Measurements from ENCODE around the gene TXNDC16.
A peak's percentile ranks its signal among the peaks of the same experiment; 100 is the strongest.

The TXNDC16 gene

GRCh38 chr14:52563120-52563519 is 10.8 kb upstream of the TXNDC16 start:
- no peak overlapping the region for H2AFZ ChIP-seq (ENCODE audit: low read length)
- DNase-seq = no peak
- TF ChIP-seq EZH2phosphoT487 (IDR thresholded peaks at IDR 0.05; ENCODE audit: low read length) (no peak), CTCF (IDR thresholded peaks at IDR 0.05; ENCODE audit: low read length) (no peak), EZH2 (optimal IDR thresholded peaks at IDR 0.05; ENCODE audit: low read depth, low read length) (no peak)

GRCh38 chr14:52558688-52559087 is 6.4 kb upstream of the TXNDC16 start:
- Histone ChIP-seq H3K36me3 (replicated peaks; ENCODE audit: insufficient read depth, low read length) (no peaks in the 10 kb centered on the region), H3F3A (ENCODE audit: insufficient read depth, low read length) (no peaks in the 10 kb centered on the region), H3K4me2 (ENCODE audit: low read depth, low read length) (no peak overlapping the region), H3K4me1 (ENCODE audit: low read length) (0 out of 2 replicates have a peak, but pooled peaks cover 3% of the 10 kb centered on the region), H3K9me2 (replicated peaks; ENCODE audit: insufficient read depth, low read length) (no peaks in the 10 kb centered on the region), H4K20me1 (ENCODE audit: insufficient read depth, low read length) (no peaks in the 10 kb centered on the region), H3K4me3 (ENCODE audit: low read length) (no peak overlapping the region), H3K27ac (ENCODE audit: low read length) (no peak overlapping the region), H2AFZ (ENCODE audit: low read length) (no peak overlapping the region), H3K27me3 (replicated peaks; ENCODE audit: insufficient read depth, low read length) (no peaks in the 10 kb centered on the region), H3K79me2 (ENCODE audit: low read length) (no peaks in the 10 kb centered on the region), H3K9me3 (replicated peaks; ENCODE audit: insufficient read depth, low read length) (no peaks in the 10 kb centered on the region), H3K9ac (ENCODE audit: low read length) (no peak overlapping the region)
- TF ChIP-seq CTCF (IDR thresholded peaks at IDR 0.05; ENCODE audit: low read length) (no peak), EZH2phosphoT487 (IDR thresholded peaks at IDR 0.05; ENCODE audit: low read length) (no peak), EZH2 (optimal IDR thresholded peaks at IDR 0.05; ENCODE audit: low read depth, low read length) (no peak)
- no peak for DNase-seq

More at GRCh38 chr14:52563120-52563519, 10.8 kb upstream of the TXNDC16 start:
- H3K27ac ChIP-seq (ENCODE audit: low read length) = no peak overlapping the region
- H3K79me2 ChIP-seq (ENCODE audit: low read length) = no peaks in the 10 kb centered on the region
- no peaks in the 10 kb centered on the region for H3K36me3 ChIP-seq (replicated peaks; ENCODE audit: insufficient read depth, low read length)
- no peaks in the 10 kb centered on the region for H3K4me1 ChIP-seq (ENCODE audit: low read length)
- H3K9me3 ChIP-seq (replicated peaks; ENCODE audit: insufficient read depth, low read length) = no peaks in the 10 kb centered on the region
- H3K9ac ChIP-seq (ENCODE audit: low read length) = no peak overlapping the region
- no peaks in the 10 kb centered on the region for H4K20me1 ChIP-seq (ENCODE audit: insufficient read depth, low read length)
- no peaks in the 10 kb centered on the region for H3K9me2 ChIP-seq (replicated peaks; ENCODE audit: insufficient read depth, low read length)
- no peak overlapping the region for H3K4me3 ChIP-seq (ENCODE audit: low read length)
- H3F3A ChIP-seq (ENCODE audit: insufficient read depth, low read length) = no peaks in the 10 kb centered on the region
- no peak overlapping the region for H3K4me2 ChIP-seq (ENCODE audit: low read depth, low read length)
- no peaks in the 10 kb centered on the region for H3K27me3 ChIP-seq (replicated peaks; ENCODE audit: insufficient read depth, low read length)

- Histone ChIP-seq H2AFZ (ENCODE audit: low read length) (peak overlapping the region; percentile 74), H3K4me1 (ENCODE audit: low read length) (0 out of 2 replicates have a peak, but pooled peaks cover 3% of the 10 kb centered on the region), H3K79me2 (ENCODE audit: low read length) (peaks cover 30% of the 10 kb centered on the region), H3K36me3 (replicated peaks; ENCODE audit: insufficient read depth, low read length) (no peaks in the 10 kb centered on the region), H3K27me3 (replicated peaks; ENCODE audit: insufficient read depth, low read length) (no peaks in the 10 kb centered on the region), H3F3A (ENCODE audit: insufficient read depth, low read length) (peaks cover 7% of the 10 kb centered on the region), H3K4me3 (ENCODE audit: low read length) (peak overlapping the region; percentile 67), H3K9me3 (replicated peaks; ENCODE audit: insufficient read depth, low read length) (no peaks in the 10 kb centered on the region), H3K4me2 (ENCODE audit: low read depth, low read length) (peak overlapping the region; percentile 78), H3K9me2 (replicated peaks; ENCODE audit: insufficient read depth, low read length) (no peaks in the 10 kb centered on the region), H3K27ac (ENCODE audit: low read length) (peak overlapping the region; percentile 41; the same call in 1 of the 2 replicates), H3K9ac (ENCODE audit: low read length) (peak overlapping the region; percentile 60; the same call in 1 of the 2 replicates), H4K20me1 (ENCODE audit: insufficient read depth, low read length) (no peaks in the 10 kb centered on the region)
- DNase-seq = peak; percentile 81
- no peak for TF ChIP-seq EZH2phosphoT487 (IDR thresholded peaks at IDR 0.05; ENCODE audit: low read length)
- no peak for TF ChIP-seq EZH2 (optimal IDR thresholded peaks at IDR 0.05; ENCODE audit: low read depth, low read length)
- no peak for TF ChIP-seq CTCF (IDR thresholded peaks at IDR 0.05; ENCODE audit: low read length)
Observed at GRCh38 chr14:52553671-52554575, 1.6 kb upstream of the TXNDC16 start.
